Left ventricle myocardium inferior (tissue), 1 donor: ENCODE results near the gene SZRD1. TPM values are rescaled to one million over a fixed set of nuclear protein-coding genes. Genes with fewer than 3 reads are reported as not detected.
A peak's percentile ranks its signal among the peaks of the same experiment; 100 is the strongest.

Experiments
- DNase-seq: peaks from one replicate; pipeline ENCODE4 v3.0.0-alpha.2; 2020
- H3K27ac ChIP-seq: fragments of 200-600 bp; replicated peaks from 2 replicates; pipeline ENCODE4 v1.8.0; 2021
- H3K27me3 ChIP-seq: fragments of 200-600 bp; 2 replicates; pipeline ENCODE4 v1.8.0; 2021; ENCODE audit warnings: low read depth
- H3K36me3 ChIP-seq: fragments of 200-600 bp; 2 replicates; pipeline ENCODE4 v1.8.0; 2021
- H3K4me1 ChIP-seq: fragments of 200-600 bp; 2 replicates; pipeline ENCODE4 v1.8.0; 2021
- H3K4me3 ChIP-seq: fragments of 200-600 bp; 2 replicates; pipeline ENCODE4 v1.8.0; 2021; ENCODE audit warnings: mild to moderate bottlenecking, moderate library complexity
- H3K9me3 ChIP-seq: fragments of 200-600 bp; replicated peaks from 2 replicates; pipeline ENCODE4 v1.8.0; 2021
- intact Hi-C: fragments of 100-400 bp; cut with micrococcal nuclease; formaldehyde crosslinking; loops from one replicate; pipeline ENCODE4 v1.11.0; 2022
- total RNA-seq: library from RNA; stranded (reverse); fragmentation: NEBNext Ultra II Directional; extraction: Animal tissue kit (Norgen Biotek cat#: 25700); gene quantifications from one replicate; pipeline ENCODE4 v1.2.1, GENCODE V29; 2021
- TF ChIP-seq, protein P1 (sequence below): fragments of 200-600 bp; IDR thresholded peaks from 2 replicates; pipeline ENCODE4 v1.8.0; 2021; ENCODE audit warnings: antibody characterized with exemption, mild to moderate bottlenecking, borderline replicate concordance
- donor health status: DM: no; HTN: yes; CAD: no; lungs with severe emphysema.

SZRD1 gene
- total RNA-seq, 1 donor from 2014 or later, result 97.3 TPM

DNA sequence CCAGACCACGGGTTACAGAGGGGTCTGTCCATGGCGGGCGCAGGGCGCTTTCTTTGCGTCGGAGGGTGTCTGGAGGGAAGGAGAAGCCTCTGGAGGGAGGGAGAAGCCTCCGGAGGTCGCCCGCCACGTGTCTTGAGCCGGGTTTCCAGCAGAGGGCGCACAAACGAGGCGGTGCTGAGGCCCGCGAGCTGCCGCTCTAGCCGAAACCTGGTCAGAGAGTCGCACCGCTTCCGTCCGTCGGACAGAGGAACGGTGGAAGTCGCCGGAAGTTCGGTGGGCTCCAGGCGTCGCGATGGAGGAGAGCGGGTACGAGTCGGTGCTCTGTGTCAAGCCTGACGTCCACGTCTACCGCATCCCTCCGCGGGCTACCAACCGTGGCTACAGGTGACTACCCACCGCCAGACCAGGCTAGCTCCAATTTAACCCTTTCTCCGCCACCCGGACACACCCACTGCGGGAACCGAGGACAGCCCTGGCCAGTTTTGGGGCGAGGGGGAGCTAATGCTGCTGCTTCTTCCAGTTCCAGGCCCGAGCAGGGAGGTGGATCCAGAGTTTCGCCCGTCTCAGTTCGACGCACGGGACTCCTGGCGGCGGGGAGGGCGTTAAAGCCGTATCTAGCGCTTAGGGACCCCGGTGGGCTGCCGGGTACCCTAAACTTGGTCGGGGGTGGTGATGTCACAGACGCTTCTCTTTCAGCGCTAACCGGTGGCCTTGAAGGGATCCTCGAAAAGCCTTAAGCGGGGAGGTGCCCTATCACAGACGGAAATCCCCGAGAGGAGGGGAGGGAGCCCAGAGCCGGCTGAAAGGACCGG lies 73.6 kb downstream of the SZRD1 start, which contains the start of gene NECAP2:
Gene NECAP2, plus strand, starts transcription at position 255 of the 812 bp plus-strand sequence. Its CDS starts 38 bp downstream, at position 293.
- peak within 1 kb of the TSS; percentile 84 for H3K27ac ChIP-seq
- peaks cover 43% of the 10 kb centered on the region for H3K4me1 ChIP-seq
- no peaks in the 10 kb centered on the region for H3K9me3 ChIP-seq
- intact Hi-C loops, result no loop called here
- TF ChIP-seq, protein P1, sequence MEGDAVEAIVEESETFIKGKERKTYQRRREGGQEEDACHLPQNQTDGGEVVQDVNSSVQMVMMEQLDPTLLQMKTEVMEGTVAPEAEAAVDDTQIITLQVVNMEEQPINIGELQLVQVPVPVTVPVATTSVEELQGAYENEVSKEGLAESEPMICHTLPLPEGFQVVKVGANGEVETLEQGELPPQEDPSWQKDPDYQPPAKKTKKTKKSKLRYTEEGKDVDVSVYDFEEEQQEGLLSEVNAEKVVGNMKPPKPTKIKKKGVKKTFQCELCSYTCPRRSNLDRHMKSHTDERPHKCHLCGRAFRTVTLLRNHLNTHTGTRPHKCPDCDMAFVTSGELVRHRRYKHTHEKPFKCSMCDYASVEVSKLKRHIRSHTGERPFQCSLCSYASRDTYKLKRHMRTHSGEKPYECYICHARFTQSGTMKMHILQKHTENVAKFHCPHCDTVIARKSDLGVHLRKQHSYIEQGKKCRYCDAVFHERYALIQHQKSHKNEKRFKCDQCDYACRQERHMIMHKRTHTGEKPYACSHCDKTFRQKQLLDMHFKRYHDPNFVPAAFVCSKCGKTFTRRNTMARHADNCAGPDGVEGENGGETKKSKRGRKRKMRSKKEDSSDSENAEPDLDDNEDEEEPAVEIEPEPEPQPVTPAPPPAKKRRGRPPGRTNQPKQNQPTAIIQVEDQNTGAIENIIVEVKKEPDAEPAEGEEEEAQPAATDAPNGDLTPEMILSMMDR, result peak; percentile 94
- peak within 1 kb of the TSS; percentile 94 for H3K4me3 ChIP-seq
- peaks cover 30% of the 10 kb centered on the region for H3K36me3 ChIP-seq
- no peaks in the 10 kb centered on the region for H3K27me3 ChIP-seq
- peak; percentile 94 for DNase-seq

DNA sequence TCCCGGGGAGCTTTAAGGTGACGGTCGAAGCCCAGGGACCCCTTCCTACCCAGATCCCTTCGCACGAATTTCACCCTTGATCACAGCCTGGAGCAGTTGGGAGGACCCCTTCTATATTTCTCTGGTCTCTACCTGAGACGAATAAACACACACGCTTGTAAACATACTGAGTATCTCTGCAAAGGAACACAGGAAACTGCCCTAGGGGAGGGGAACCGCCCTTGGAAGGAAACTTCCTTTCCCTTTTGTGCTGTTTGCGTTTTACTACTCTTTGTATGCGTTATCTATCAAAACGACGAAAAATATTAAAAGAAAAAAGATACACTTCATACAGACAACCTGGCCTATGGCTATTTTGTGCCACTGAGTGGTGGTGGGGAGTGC lies 74.2 kb downstream of the SZRD1 start:
- DNase-seq, result no peak
- H3K27ac ChIP-seq, result peak overlapping the region; percentile 84
- intact Hi-C loops, result no loop called here
- TF ChIP-seq, protein P1, result no peak
- no peaks in the 10 kb centered on the region for H3K27me3 ChIP-seq
- peaks cover 43% of the 10 kb centered on the region for H3K4me1 ChIP-seq
- peaks cover 36% of the 10 kb centered on the region for H3K36me3 ChIP-seq
- peak overlapping the region; percentile 94 for H3K4me3 ChIP-seq
- H3K9me3 ChIP-seq, result no peaks in the 10 kb centered on the region

DNA sequence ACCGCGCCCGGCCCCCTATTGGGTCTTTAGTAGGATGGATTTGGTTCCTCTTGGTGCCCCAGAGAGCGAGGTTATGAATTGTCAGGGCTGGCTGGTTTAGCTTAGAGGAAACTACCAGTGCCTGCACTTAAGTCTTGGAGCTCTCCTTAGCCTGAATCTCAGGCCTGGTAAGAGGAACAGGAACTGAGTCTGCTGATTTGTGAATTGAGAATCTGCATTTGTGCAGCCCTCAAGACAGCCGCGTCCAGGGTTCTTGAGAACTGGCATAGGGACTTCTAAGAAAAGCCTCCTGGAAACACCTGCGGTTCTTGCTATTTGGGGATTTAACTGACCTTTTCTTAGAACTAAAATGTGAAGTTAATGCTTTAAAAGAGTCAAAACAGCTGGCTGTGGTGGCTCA lies 75.2 kb downstream of the SZRD1 start:
- Histone ChIP-seq H3K27me3 (no peaks in the 10 kb centered on the region), H3K27ac (peak overlapping the region; percentile 84)
- intact Hi-C loops, result no loop called here

DNA sequence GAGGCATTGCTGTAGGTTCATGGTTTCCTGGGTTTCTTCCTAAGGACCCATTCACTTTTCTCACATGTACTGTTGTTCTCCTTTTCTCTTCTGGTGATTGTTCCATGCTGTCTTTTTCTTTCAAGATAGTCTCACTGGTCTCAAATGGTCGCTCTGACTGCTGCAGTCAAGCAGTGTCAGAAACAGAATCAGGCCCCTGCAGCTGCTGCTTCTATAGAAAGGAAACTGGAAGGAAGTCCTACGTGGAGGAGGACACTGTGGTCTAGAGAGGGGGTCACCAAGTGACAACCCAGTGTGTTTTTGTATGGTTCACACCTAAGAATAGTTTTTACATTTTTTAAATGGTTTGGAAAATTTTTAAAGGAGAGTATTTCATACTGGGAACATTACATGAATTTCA lies 75.9 kb downstream of the SZRD1 start:
- H3K4me3 ChIP-seq, result peak overlapping the region; percentile 94
- peaks cover 43% of the 10 kb centered on the region for H3K4me1 ChIP-seq
- H3K27me3 ChIP-seq, result no peaks in the 10 kb centered on the region
- DNase-seq, result no peak
- H3K27ac ChIP-seq, result no peak overlapping the region
- intact Hi-C loops, result no loop called here
- no peaks in the 10 kb centered on the region for H3K9me3 ChIP-seq
- TF ChIP-seq, protein P1, result no peak
- peaks cover 51% of the 10 kb centered on the region for H3K36me3 ChIP-seq

More for the DNA sequence above, 75.2 kb downstream of the SZRD1 start:
- peaks cover 43% of the 10 kb centered on the region for H3K4me1 ChIP-seq
- H3K4me3 ChIP-seq, result peak overlapping the region; percentile 94
- TF ChIP-seq, protein P1, result no peak
- no peaks in the 10 kb centered on the region for H3K9me3 ChIP-seq
- no peak for DNase-seq
- H3K36me3 ChIP-seq, result peaks cover 45% of the 10 kb centered on the region

DNA sequence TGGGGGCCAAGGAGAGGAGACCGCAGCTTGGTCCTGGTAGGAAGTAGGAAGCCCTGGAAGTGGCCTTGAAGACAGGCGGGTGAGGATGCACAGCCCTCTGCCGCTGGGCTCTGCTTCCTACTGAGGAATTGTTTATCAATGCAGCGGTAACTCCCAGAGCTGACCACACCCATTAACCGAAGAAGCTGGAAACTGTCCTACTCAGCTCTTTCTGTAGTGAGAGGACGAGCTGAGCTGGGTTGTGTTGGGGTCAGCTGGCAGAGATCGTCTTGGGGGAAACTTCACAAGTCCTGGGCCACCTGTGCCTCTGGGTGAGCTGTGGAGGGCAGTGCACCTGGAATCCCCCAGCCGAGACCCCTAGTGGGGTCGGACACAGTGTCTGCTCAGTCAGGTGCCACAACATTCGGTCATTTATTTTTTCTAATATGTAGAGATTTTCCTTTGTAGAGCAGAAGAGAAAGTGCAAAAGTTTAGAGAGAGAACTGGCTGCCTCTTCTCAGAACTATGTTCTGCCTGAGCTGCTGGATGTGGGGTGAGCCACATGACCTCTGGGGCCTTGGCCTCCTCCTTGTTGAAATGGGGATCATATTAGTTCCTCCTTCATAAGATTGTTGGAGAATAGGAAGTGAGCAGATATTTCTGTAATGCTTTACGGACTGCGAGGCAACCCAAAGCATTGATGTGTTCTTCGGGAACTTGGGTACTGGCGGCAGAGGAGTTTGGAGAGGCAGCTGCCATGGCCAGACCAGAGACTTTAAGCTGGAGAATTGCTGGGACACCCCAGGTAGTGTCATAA lies 77.1 kb downstream of the SZRD1 start:
- H3K27ac ChIP-seq, result peak overlapping the region; percentile 48
- intact Hi-C loops, result no loop called here
- peaks cover 63% of the 10 kb centered on the region for H3K36me3 ChIP-seq
- H3K9me3 ChIP-seq, result no peaks in the 10 kb centered on the region
- no peak for DNase-seq
- H3K4me1 ChIP-seq, result peaks cover 43% of the 10 kb centered on the region
- TF ChIP-seq, protein P1, result no peak
- H3K4me3 ChIP-seq, result peak overlapping the region; percentile 6
- H3K27me3 ChIP-seq, result no peaks in the 10 kb centered on the region
